Astrocyte (in vitro differentiated cells and primary cell): ENCODE data around the gene F7. TPM values are rescaled to one million over a fixed set of nuclear protein-coding genes. Genes with fewer than 3 reads are reported as not detected.

ENCODE experiments used
- DNase-seq: peaks from one replicate; pipeline ENCODE4 v3.0.0-alpha.2; 2010; ENCODE audit warnings: low read depth
- FAIRE-seq: peaks from 2 replicates; lab custom pipeline; 2011; peaks lifted over from hg19 to GRCh38; lab: Jason Lieb, UNC
- H2AFZ ChIP-seq: 2 replicates; pipeline ENCODE4 v1.6.0; 2012; ENCODE audit warnings: low read depth, low read length, inconsistent platforms
- H3K27ac ChIP-seq: 2 replicates; pipeline ENCODE4 v1.5.1; 2011; ENCODE audit warnings: low read depth, low read length, inconsistent platforms
- H3K27me3 ChIP-seq: 2 replicates; pipeline ENCODE4 v1.6.0; 2011; ENCODE audit warnings: low read length, inconsistent platforms; ENCODE audit not compliant: insufficient read depth
- H3K36me3 ChIP-seq: 2 replicates; pipeline ENCODE4 v1.5.1; 2011; ENCODE audit warnings: low read length, inconsistent platforms; ENCODE audit not compliant: insufficient read depth
- H3K4me1 ChIP-seq: 2 replicates; pipeline ENCODE4 v1.5.1; 2011; ENCODE audit warnings: low read length, inconsistent platforms; ENCODE audit not compliant: insufficient read depth
- H3K4me2 ChIP-seq: 2 replicates; pipeline ENCODE4 v1.6.0; 2012; ENCODE audit warnings: low read length, inconsistent platforms
- H3K4me3 ChIP-seq: 2 replicates; pipeline ENCODE4 v1.5.1; 2011; ENCODE audit warnings: low read depth, mild to moderate bottlenecking, low read length, inconsistent platforms; ENCODE audit not compliant: insufficient read depth
- H3K79me2 ChIP-seq: 2 replicates; pipeline ENCODE4 v1.6.0; 2012; ENCODE audit warnings: mild to moderate bottlenecking, low read length, inconsistent platforms; ENCODE audit not compliant: insufficient read depth
- H3K9ac ChIP-seq: 2 replicates; pipeline ENCODE4 v1.6.0; 2012; ENCODE audit warnings: mild to moderate bottlenecking, low read length, inconsistent platforms
- H3K9me3 ChIP-seq: 2 replicates; pipeline ENCODE4 v1.5.1; 2012; ENCODE audit warnings: low read depth, mild to moderate bottlenecking, low read length, inconsistent platforms; ENCODE audit not compliant: insufficient read depth
- H4K20me1 ChIP-seq: 2 replicates; pipeline ENCODE4 v1.6.0; 2012; ENCODE audit warnings: low read length, inconsistent platforms; ENCODE audit not compliant: insufficient read depth
- H3K27ac Mint-ChIP-seq: one replicate; pipeline ENCODE4 v1.8.0; 2021; ENCODE audit warnings: mild to moderate bottlenecking, mixed read lengths; ENCODE audit not compliant: unreplicated experiment
- H3K27me3 Mint-ChIP-seq: one replicate; pipeline ENCODE4 v1.8.0; 2021; ENCODE audit warnings: low read depth, mixed read lengths; ENCODE audit not compliant: unreplicated experiment
- H3K36me3 Mint-ChIP-seq: one replicate; pipeline ENCODE4 v1.8.0; 2021; ENCODE audit warnings: low read depth, mixed read lengths; ENCODE audit not compliant: unreplicated experiment
- H3K4me1 Mint-ChIP-seq: one replicate; pipeline ENCODE4 v1.8.0; 2021; ENCODE audit warnings: low read depth, mixed read lengths; ENCODE audit not compliant: unreplicated experiment
- H3K4me3 Mint-ChIP-seq: one replicate; pipeline ENCODE4 v1.8.0; 2021; ENCODE audit warnings: mild to moderate bottlenecking, moderate library complexity, mixed read lengths; ENCODE audit not compliant: unreplicated experiment
- H3K9me3 Mint-ChIP-seq: one replicate; pipeline ENCODE4 v1.8.0; 2021; ENCODE audit warnings: mild to moderate bottlenecking, mixed read lengths; ENCODE audit not compliant: unreplicated experiment
- EZH2 ChIP-seq: IDR thresholded peaks from 2 replicates; pipeline ENCODE4 v1.6.1; 2012; ENCODE audit warnings: mild to moderate bottlenecking, low read length, inconsistent platforms; ENCODE audit not compliant: insufficient read depth
- total RNA-seq: library from RNA; stranded (reverse); gene quantifications from 2 replicates; pipeline ENCODE4 v1.2.1, GENCODE V29; 2021
- TF ChIP-seq, protein P1 (sequence below): IDR thresholded peaks from 2 replicates; pipeline ENCODE4 v1.5.1; 2011; ENCODE audit warnings: low read depth, mild to moderate bottlenecking, inconsistent platforms, low read length, moderate library complexity; ENCODE audit not compliant: insufficient read depth

Gene F7
- total RNA-seq, 1 donor from 2014 or later = not detected

DNA sequence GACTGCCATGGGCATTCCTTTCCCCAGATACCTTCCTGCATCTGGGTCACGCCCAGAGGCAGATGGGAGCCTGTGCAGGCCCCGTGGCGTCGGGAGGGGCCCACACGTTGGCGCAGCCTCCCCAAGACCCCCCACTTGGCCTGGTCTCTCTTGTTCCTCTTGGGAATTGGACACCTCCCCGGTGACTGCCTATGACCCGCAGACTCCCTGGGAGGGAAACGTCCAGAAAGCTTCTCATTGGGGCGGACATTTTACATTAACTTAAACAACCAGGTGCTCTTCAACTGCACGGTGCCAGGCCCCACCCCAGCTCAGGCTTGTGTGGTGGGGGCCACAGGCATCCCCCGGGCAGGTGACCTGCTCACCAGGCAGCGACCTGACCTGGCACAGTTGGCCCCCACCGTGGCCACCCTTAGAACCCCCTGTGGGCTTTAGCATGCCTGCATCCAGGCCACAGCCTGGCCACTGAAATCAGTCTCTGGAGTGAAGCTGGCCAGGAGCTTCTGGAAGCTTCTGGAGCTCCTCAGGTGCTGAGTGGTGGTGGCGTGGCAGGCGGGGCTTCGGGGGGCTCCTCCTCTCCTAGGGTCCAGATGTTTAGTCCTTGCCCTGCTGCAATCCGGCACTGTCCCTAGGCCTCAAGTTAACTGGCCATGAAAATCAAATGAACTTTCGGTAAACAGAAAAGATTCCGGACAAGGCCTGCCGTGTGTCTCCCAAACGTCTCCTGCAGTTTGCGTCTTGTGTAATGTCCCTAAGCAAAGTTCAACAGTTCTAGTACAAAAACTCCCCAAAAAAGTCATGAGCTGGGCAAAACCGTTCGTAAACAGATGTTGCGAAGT, 44.3 kb downstream of the F7 start:
- H4K20me1 ChIP-seq = no peaks in the 10 kb centered on the region
- no peaks in the 10 kb centered on the region for H3K36me3 ChIP-seq
- Mint-ChIP-seq H3K4me1 (peaks cover 8% of the 10 kb centered on the region), H3K27ac (no peak overlapping the region), H3K36me3 (peaks cover 4% of the 10 kb centered on the region), H3K4me3 (no peak overlapping the region), H3K27me3 (peaks cover 38% of the 10 kb centered on the region), H3K9me3 (peaks cover 2% of the 10 kb centered on the region)
- no peak for TF ChIP-seq EZH2
- TF ChIP-seq, protein P1, sequence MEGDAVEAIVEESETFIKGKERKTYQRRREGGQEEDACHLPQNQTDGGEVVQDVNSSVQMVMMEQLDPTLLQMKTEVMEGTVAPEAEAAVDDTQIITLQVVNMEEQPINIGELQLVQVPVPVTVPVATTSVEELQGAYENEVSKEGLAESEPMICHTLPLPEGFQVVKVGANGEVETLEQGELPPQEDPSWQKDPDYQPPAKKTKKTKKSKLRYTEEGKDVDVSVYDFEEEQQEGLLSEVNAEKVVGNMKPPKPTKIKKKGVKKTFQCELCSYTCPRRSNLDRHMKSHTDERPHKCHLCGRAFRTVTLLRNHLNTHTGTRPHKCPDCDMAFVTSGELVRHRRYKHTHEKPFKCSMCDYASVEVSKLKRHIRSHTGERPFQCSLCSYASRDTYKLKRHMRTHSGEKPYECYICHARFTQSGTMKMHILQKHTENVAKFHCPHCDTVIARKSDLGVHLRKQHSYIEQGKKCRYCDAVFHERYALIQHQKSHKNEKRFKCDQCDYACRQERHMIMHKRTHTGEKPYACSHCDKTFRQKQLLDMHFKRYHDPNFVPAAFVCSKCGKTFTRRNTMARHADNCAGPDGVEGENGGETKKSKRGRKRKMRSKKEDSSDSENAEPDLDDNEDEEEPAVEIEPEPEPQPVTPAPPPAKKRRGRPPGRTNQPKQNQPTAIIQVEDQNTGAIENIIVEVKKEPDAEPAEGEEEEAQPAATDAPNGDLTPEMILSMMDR = no peak
- H3K4me3 ChIP-seq = no peak overlapping the region
- H3K79me2 ChIP-seq = no peaks in the 10 kb centered on the region
- DNase-seq (no peak), FAIRE-seq (no peak)
- H3K9me3 ChIP-seq = no peaks in the 10 kb centered on the region
- no peak overlapping the region for H3K4me2 ChIP-seq
- no peak overlapping the region for H3K27ac ChIP-seq
- H2AFZ ChIP-seq = no peak overlapping the region
- H3K4me1 ChIP-seq = peaks cover 10% of the 10 kb centered on the region
- no peaks in the 10 kb centered on the region for H3K27me3 ChIP-seq
- no peak overlapping the region for H3K9ac ChIP-seq

DNA sequence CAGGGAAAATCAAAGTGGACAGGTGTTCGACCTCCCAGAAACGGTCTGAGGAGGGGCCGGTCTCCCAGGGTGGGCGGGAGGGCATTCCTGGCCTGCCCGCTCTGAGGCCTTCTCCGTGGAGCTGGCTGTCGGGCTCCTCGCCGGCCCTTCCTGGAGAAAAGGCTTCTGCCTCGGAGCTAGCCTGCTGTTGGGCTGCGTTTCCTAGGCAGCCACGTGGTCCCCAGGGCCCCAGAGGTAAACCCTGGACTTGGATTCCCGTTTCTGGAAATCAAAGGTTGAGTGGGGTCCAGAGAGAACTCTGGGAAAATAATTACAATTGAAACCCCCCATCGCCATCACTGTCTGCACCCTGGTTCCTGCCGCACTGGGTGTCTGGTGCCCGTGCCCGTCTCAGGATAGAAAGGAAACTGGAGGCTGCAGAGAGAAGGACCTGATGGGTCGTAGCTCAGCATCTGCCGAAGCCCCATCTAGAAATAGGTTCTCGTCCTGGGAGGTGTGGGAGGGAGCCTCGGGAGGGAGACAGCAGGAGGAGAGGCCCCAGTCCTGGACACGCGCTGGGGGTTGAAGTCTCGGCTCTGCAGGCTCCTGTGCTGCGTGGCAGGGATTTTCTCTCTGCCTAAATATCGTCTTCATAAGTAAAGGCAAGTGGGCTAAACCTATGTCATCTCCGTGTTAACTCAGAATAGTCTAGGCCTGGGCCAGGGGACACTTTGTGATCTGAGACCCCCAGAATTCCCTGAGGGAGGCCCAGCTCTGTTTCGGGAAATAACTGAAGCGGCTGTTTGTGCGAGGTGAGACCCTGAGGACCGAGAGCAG, 45.2 kb downstream of the F7 start:
- Histone ChIP-seq H2AFZ (no peak overlapping the region), H3K9me3 (no peaks in the 10 kb centered on the region), H3K36me3 (no peaks in the 10 kb centered on the region), H3K9ac (no peak overlapping the region), H3K4me3 (no peak overlapping the region), H3K79me2 (no peaks in the 10 kb centered on the region), H3K4me2 (no peak overlapping the region), H4K20me1 (no peaks in the 10 kb centered on the region), H3K27me3 (no peaks in the 10 kb centered on the region), H3K4me1 (peaks cover 10% of the 10 kb centered on the region), H3K27ac (no peak overlapping the region)
- no peak for TF ChIP-seq EZH2
- TF ChIP-seq, protein P1 = no peak
- H3K27me3 Mint-ChIP-seq = peaks cover 37% of the 10 kb centered on the region
- H3K9me3 Mint-ChIP-seq = peaks cover 8% of the 10 kb centered on the region
- peaks cover 9% of the 10 kb centered on the region for H3K4me1 Mint-ChIP-seq
- DNase-seq (no peak), FAIRE-seq (no peak)
- H3K36me3 Mint-ChIP-seq = peaks cover 4% of the 10 kb centered on the region
- no peak overlapping the region for H3K4me3 Mint-ChIP-seq
- H3K27ac Mint-ChIP-seq = peak overlapping the region; percentile 26
